ENCODE data around the gene PLA2G15.

PLA2G15 gene

GRCh38 chr16:68264128-68265077, 19.2 kb downstream of the PLA2G15 start, which contains the start of gene SLC7A6:
Gene SLC7A6, plus strand, starts transcription at chr16:68264526. Its CDS starts 10,201 bp downstream, at chr16:68274727.
- H3K4me3 ChIP-seq (ENCODE audit: low read depth, low read length), result peak within 1 kb of the TSS; percentile 78
- peaks cover 0 to 11% of the 10 kb centered on the region in 2 experiments; a peak in 2 of 3 replicates for H3K36me3 ChIP-seq (ENCODE audit: control insufficient read depth in 2 of 2, insufficient read depth in 1 of 2, low read length in 2 of 2)
- H3K4me1 ChIP-seq (ENCODE audit: control insufficient read depth, insufficient read depth, low read length), result peaks cover 17% of the 10 kb centered on the region
- CTCF ChIA-PET, result interaction anchor here (0.5 to 8.2 kb wide), 28 partner anchors 8 to 1404 kb away, joined by 3 to 151 read pairs (median 4); partner anchors contain the start of genes NFATC3 and PLA2G15
- H3K27ac ChIP-seq (ENCODE audit: extremely low read depth, low read depth, low read length), result peak within 1 kb of the TSS; percentile 87
- POLR2A ChIA-PET, result interaction anchor here (0.6 to 4.5 kb wide), 11 partner anchors 8 to 180 kb away, joined by 3 to 40 read pairs (median 6); partner anchors contain the start of genes NFATC3, PLA2G15, PRMT7 and SLC7A6OS
- no peaks in the 10 kb centered on the region for H3K9me3 ChIP-seq (ENCODE audit: control insufficient read depth, insufficient read depth, low read depth, low read length)
- 0 out of 2 replicates have a peak, but pooled peaks have one; percentile 67 for TF ChIP-seq GLI4 (tag by site-specific recombination; IDR thresholded peaks at IDR 0.05)
- TF ChIP-seq SP7 (tag by site-specific recombination; IDR thresholded peaks at IDR 0.05), result peak; percentile 32
- TF ChIP-seq ZNF704 (tag by site-specific recombination; IDR thresholded peaks at IDR 0.05), result no peak
- peak; percentile 46; the same call in 1 of the 2 replicates for TF ChIP-seq ZNF2 (tag by site-specific recombination; IDR thresholded peaks at IDR 0.05)
- no peak; the same call in 1 of the 2 replicates for TF ChIP-seq ZNF623 (tag by site-specific recombination; IDR thresholded peaks at IDR 0.05)
- TF ChIP-seq PRDM4 (tag by site-specific recombination; IDR thresholded peaks at IDR 0.05), result peak; percentile 48; the same call in 1 of the 2 replicates
- TF ChIP-seq PRDM2 (tag by site-specific recombination; IDR thresholded peaks at IDR 0.05; ENCODE audit: borderline replicate concordance), result peak; percentile 88; the same call in 1 of the 2 replicates
- TF ChIP-seq ZNF785 (tag by site-specific recombination; IDR thresholded peaks at IDR 0.05), result peak; percentile 62; the same call in 1 of the 2 replicates
- TF ChIP-seq AEBP2 (tag by site-specific recombination; IDR thresholded peaks at IDR 0.05; ENCODE audit: borderline replicate concordance), result peak; percentile 33; the same call in 1 of the 2 replicates
- TF ChIP-seq KLF16 (tag by site-specific recombination; IDR thresholded peaks at IDR 0.05), result peak; percentile 80
- TF ChIP-seq, protein P1, sequence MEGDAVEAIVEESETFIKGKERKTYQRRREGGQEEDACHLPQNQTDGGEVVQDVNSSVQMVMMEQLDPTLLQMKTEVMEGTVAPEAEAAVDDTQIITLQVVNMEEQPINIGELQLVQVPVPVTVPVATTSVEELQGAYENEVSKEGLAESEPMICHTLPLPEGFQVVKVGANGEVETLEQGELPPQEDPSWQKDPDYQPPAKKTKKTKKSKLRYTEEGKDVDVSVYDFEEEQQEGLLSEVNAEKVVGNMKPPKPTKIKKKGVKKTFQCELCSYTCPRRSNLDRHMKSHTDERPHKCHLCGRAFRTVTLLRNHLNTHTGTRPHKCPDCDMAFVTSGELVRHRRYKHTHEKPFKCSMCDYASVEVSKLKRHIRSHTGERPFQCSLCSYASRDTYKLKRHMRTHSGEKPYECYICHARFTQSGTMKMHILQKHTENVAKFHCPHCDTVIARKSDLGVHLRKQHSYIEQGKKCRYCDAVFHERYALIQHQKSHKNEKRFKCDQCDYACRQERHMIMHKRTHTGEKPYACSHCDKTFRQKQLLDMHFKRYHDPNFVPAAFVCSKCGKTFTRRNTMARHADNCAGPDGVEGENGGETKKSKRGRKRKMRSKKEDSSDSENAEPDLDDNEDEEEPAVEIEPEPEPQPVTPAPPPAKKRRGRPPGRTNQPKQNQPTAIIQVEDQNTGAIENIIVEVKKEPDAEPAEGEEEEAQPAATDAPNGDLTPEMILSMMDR (tag by site-specific recombination; IDR thresholded peaks at IDR 0.05), result peak; percentile 98
- TF ChIP-seq, protein P2, sequence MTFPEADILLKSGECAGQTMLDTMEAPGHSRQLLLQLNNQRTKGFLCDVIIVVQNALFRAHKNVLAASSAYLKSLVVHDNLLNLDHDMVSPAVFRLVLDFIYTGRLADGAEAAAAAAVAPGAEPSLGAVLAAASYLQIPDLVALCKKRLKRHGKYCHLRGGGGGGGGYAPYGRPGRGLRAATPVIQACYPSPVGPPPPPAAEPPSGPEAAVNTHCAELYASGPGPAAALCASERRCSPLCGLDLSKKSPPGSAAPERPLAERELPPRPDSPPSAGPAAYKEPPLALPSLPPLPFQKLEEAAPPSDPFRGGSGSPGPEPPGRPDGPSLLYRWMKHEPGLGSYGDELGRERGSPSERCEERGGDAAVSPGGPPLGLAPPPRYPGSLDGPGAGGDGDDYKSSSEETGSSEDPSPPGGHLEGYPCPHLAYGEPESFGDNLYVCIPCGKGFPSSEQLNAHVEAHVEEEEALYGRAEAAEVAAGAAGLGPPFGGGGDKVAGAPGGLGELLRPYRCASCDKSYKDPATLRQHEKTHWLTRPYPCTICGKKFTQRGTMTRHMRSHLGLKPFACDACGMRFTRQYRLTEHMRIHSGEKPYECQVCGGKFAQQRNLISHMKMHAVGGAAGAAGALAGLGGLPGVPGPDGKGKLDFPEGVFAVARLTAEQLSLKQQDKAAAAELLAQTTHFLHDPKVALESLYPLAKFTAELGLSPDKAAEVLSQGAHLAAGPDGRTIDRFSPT (tag by site-specific recombination; IDR thresholded peaks at IDR 0.05), result no peak
- TF ChIP-seq, protein P3, sequence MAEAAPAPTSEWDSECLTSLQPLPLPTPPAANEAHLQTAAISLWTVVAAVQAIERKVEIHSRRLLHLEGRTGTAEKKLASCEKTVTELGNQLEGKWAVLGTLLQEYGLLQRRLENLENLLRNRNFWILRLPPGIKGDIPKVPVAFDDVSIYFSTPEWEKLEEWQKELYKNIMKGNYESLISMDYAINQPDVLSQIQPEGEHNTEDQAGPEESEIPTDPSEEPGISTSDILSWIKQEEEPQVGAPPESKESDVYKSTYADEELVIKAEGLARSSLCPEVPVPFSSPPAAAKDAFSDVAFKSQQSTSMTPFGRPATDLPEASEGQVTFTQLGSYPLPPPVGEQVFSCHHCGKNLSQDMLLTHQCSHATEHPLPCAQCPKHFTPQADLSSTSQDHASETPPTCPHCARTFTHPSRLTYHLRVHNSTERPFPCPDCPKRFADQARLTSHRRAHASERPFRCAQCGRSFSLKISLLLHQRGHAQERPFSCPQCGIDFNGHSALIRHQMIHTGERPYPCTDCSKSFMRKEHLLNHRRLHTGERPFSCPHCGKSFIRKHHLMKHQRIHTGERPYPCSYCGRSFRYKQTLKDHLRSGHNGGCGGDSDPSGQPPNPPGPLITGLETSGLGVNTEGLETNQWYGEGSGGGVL (tag by site-specific recombination; IDR thresholded peaks at IDR 0.05), result 0 out of 2 replicates have a peak, but pooled peaks have one; percentile 19
- peak; percentile 19 for TF ChIP-seq ZNF133 (tag by site-specific recombination; IDR thresholded peaks at IDR 0.05)
- TF ChIP-seq ZNF391 (tag by site-specific recombination; IDR thresholded peaks at IDR 0.05; ENCODE audit: borderline replicate concordance, low read depth), result 0 out of 2 replicates have a peak, but pooled peaks have one; percentile 37
- no peak for TF ChIP-seq ZNF10 (tag by site-specific recombination; IDR thresholded peaks at IDR 0.05)
- TF ChIP-seq ZSCAN16 (tag by site-specific recombination; IDR thresholded peaks at IDR 0.05), result no peak

Measured in HEK293 (cell line).